ENCODE measurements around the gene P2RX5. TPM values are rescaled to one million over a fixed set of nuclear protein-coding genes. Genes with fewer than 3 reads are reported as not detected.

P2RX5 gene
- total and polyA plus RNA-seq, 2 experiments from 2014 or later = 7.5 to 13.6 TPM

DNA sequence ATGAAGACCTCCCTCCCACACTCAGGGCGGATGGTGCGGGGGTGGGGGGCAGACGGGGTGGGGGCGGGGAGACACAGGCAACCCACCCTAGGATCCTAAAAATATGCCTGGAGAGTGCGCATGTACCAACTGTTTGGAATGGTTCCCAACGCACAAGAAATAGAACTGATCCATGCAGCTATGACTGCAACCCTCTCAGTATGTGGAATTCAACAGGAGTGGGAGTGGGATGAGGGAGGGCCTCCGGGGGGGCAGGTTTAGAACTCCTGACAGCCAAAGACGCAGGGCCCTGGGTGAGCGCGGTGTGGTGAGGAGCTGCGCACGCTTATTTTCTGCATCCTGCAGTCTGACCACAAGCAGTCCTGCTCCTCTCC lies 1.1 kb upstream of the P2RX5 start (continued):
- TF ChIP-seq, protein P1, sequence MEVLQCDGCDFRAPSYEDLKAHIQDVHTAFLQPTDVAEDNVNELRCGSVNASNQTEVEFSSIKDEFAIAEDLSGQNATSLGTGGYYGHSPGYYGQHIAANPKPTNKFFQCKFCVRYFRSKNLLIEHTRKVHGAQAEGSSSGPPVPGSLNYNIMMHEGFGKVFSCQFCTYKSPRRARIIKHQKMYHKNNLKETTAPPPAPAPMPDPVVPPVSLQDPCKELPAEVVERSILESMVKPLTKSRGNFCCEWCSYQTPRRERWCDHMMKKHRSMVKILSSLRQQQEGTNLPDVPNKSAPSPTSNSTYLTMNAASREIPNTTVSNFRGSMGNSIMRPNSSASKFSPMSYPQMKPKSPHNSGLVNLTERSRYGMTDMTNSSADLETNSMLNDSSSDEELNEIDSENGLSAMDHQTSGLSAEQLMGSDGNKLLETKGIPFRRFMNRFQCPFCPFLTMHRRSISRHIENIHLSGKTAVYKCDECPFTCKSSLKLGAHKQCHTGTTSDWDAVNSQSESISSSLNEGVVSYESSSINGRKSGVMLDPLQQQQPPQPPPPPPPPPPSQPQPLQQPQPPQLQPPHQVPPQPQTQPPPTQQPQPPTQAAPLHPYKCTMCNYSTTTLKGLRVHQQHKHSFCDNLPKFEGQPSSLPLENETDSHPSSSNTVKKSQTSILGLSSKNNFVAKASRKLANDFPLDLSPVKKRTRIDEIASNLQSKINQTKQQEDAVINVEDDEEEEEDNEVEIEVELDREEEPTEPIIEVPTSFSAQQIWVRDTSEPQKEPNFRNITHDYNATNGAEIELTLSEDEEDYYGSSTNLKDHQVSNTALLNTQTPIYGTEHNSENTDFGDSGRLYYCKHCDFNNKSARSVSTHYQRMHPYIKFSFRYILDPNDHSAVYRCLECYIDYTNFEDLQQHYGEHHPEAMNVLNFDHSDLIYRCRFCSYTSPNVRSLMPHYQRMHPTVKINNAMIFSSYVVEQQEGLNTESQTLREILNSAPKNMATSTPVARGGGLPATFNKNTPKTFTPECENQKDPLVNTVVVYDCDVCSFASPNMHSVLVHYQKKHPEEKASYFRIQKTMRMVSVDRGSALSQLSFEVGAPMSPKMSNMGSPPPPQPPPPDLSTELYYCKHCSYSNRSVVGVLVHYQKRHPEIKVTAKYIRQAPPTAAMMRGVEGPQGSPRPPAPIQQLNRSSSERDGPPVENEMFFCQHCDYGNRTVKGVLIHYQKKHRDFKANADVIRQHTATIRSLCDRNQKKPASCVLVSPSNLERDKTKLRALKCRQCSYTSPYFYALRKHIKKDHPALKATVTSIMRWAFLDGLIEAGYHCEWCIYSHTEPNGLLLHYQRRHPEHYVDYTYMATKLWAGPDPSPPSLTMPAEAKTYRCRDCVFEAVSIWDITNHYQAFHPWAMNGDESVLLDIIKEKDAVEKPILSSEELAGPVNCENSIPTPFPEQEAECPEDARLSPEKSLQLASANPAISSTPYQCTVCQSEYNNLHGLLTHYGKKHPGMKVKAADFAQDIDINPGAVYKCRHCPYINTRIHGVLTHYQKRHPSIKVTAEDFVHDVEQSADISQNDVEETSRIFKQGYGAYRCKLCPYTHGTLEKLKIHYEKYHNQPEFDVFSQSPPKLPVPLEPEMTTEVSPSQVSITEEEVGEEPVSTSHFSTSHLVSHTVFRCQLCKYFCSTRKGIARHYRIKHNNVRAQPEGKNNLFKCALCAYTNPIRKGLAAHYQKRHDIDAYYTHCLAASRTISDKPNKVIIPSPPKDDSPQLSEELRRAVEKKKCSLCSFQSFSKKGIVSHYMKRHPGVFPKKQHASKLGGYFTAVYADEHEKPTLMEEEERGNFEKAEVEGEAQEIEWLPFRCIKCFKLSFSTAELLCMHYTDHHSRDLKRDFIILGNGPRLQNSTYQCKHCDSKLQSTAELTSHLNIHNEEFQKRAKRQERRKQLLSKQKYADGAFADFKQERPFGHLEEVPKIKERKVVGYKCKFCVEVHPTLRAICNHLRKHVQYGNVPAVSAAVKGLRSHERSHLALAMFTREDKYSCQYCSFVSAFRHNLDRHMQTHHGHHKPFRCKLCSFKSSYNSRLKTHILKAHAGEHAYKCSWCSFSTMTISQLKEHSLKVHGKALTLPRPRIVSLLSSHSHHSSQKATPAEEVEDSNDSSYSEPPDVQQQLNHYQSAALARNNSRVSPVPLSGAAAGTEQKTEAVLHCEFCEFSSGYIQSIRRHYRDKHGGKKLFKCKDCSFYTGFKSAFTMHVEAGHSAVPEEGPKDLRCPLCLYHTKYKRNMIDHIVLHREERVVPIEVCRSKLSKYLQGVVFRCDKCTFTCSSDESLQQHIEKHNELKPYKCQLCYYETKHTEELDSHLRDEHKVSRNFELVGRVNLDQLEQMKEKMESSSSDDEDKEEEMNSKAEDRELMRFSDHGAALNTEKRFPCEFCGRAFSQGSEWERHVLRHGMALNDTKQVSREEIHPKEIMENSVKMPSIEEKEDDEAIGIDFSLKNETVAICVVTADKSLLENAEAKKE (CRISPR knock-in tag; IDR thresholded peaks at IDR 0.05) = no peak
- TF ChIP-seq EZH2phosphoT487 (IDR thresholded peaks at IDR 0.05; ENCODE audit: unreplicated experiment) (no peak), EZH2 (IDR thresholded peaks at IDR 0.05; ENCODE audit: low read depth, unreplicated experiment) (no peak), NANOG (IDR thresholded peaks at IDR 0.05; ENCODE audit: borderline replicate concordance) (no peak), ZNF331 (CRISPR knock-in tag; IDR thresholded peaks at IDR 0.05; ENCODE audit: low read depth) (no peak), STAT1 (IDR thresholded peaks at IDR 0.05; ENCODE audit: unreplicated experiment) (no peak), ZNF114 (CRISPR knock-in tag; IDR thresholded peaks at IDR 0.05) (no peak), CREB1 (CRISPR knock-in tag; IDR thresholded peaks at IDR 0.05; ENCODE audit: low read depth) (no peak), POLR2AphosphoS5 (IDR thresholded peaks at IDR 0.05; ENCODE audit: low read depth) (no peak)

DNA sequence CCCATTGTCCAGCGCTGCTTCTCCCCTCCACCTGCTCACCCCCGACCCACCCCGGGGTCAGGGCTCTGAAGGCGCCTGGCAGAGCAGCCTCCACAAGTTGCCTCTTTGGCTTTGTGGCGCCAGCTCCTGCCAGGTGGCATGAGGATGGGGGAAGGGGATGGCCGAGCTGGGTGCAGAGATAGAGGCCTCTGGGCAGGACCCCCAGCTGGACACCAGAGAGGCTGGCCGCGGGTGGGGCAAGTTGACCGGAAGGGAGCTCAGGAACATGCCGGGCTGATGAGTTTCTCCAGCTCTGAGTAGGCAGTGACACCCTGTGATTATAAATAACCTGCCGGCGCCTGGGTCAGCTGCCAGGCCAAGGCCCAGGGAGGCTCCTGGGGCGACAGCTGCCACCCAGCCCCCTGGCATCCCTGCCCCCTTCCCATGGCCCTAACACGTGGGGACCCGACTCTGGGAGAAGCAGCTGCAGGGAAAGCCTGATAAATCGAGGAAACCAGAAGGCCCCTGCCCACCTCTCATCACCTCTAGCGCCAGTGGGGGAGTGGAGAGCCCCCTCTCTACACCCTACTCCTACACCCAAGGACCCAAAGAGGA lies 729 bp downstream of the P2RX5 start:
- peaks cover 31% of the 10 kb centered on the region for H3K27me3 Mint-ChIP-seq (ENCODE audit: insufficient read depth, low read depth, poor library complexity)
- Histone ChIP-seq H3F3A (replicated peaks; ENCODE audit: low read depth) (0 out of 2 replicates have a peak, but pooled peaks cover 7% of the 10 kb centered on the region), H2AFZ (peak overlapping the region; percentile 93), H3K79me2 (replicated peaks; ENCODE audit: insufficient read depth) (no peaks in the 10 kb centered on the region), H3K4me2 (peak overlapping the region; percentile 91), H3K4me3 (peak overlapping the region; percentile 72), H3K27ac (ENCODE audit: low read depth) (no peak overlapping the region), H3K9me2 (ENCODE audit: insufficient read depth) (no peaks in the 10 kb centered on the region), H3K27me3 (ENCODE audit: insufficient read depth) (peaks cover 25% of the 10 kb centered on the region), H3K4me1 (ENCODE audit: insufficient read depth) (peaks cover 16% of the 10 kb centered on the region; the same call in 1 of the 2 replicates), H4K20me1 (replicated peaks; ENCODE audit: insufficient read depth) (no peaks in the 10 kb centered on the region), H3K36me3 (ENCODE audit: insufficient read depth) (no peaks in the 10 kb centered on the region)
- H3K4me3 Mint-ChIP-seq = peak overlapping the region; percentile 72
- no peak for DNase-seq (ENCODE audit: low spot score)
- ATAC-seq = no peak; the same call in 2 of the 3 replicates
- peaks cover 7% of the 10 kb centered on the region; the same call in 2 of the 3 replicates for H3K4me1 Mint-ChIP-seq
- H3K36me3 Mint-ChIP-seq (ENCODE audit: low read depth) = no peaks in the 10 kb centered on the region
- peaks cover 6% of the 10 kb centered on the region; the same call in 1 of the 3 replicates for H3K9me3 Mint-ChIP-seq
- no peak overlapping the region for H3K27ac Mint-ChIP-seq
- TF ChIP-seq, protein P2, sequence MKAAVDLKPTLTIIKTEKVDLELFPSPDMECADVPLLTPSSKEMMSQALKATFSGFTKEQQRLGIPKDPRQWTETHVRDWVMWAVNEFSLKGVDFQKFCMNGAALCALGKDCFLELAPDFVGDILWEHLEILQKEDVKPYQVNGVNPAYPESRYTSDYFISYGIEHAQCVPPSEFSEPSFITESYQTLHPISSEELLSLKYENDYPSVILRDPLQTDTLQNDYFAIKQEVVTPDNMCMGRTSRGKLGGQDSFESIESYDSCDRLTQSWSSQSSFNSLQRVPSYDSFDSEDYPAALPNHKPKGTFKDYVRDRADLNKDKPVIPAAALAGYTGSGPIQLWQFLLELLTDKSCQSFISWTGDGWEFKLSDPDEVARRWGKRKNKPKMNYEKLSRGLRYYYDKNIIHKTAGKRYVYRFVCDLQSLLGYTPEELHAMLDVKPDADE (IDR thresholded peaks at IDR 0.05) = no peak

Data from GM23338 (cell line).